Colonic mucosa (tissue), 4 donors: ENCODE measurements around the gene AQP6. TPM values are rescaled to one million over a fixed set of nuclear protein-coding genes. Genes with fewer than 3 reads are reported as not detected.

Experiments
- DNase-seq: peaks from one replicate; pipeline ENCODE4 v3.0.0-alpha.2; 2020
- H3K27ac ChIP-seq: fragments of 200-600 bp; one replicate; pipeline ENCODE4 v1.8.0; 2021
- H3K27me3 ChIP-seq: fragments of 200-600 bp; one replicate; pipeline ENCODE4 v1.8.0; 2021
- H3K36me3 ChIP-seq: fragments of 200-600 bp; one replicate; pipeline ENCODE4 v1.8.0; 2021
- H3K4me1 ChIP-seq: fragments of 200-600 bp; one replicate; pipeline ENCODE4 v1.8.0; 2021; ENCODE audit warnings: mild to moderate bottlenecking
- H3K4me3 ChIP-seq: fragments of 200-600 bp; one replicate; pipeline ENCODE4 v1.8.0; 2021
- H3K9ac ChIP-seq, 2 donors: one replicate each; pipeline ENCODE4 v1.7.0; 2013; ENCODE audit warnings: control low read depth in 2 of 2, low read depth in 2 of 2, low read length in 2 of 2
- H3K9me3 ChIP-seq: fragments of 200-600 bp; one replicate; pipeline ENCODE4 v1.8.0; 2021
- CTCF ChIP-seq: fragments of 200-600 bp; IDR thresholded peaks from one replicate; pipeline ENCODE4 v1.8.0; 2022; ENCODE audit warnings: antibody characterized with exemption, mild to moderate bottlenecking
- intact Hi-C: fragments of 100-400 bp; cut with DNase I; formaldehyde crosslinking; loops from one replicate; pipeline ENCODE4 v1.14.1; 2022
- total RNA-seq, 2 donors: library from RNA; stranded (reverse); fragmentation: NEBNext Ultra II Directional in 1 of 2; extraction: Animal tissue kit (Norgen Biotek cat#: 25700) in 1 of 2; gene quantifications; one replicate each; pipeline ENCODE4 v1.2.1, GENCODE V29; 2021
- donor health status: healthy.
- donor health status: DM: no; HTN: no; CAD: no.
- donor health status: DM: no; HTN: no; CAD: no.

Gene AQP6
- total RNA-seq, 2 donors from 2014 or later, result not detected

GRCh38 chr12:49974677-49975317 is 2.0 kb downstream of the AQP6 start:
- Histone ChIP-seq H3K27me3 (no peaks in the 10 kb centered on the region), H3K27ac (no peak overlapping the region), H3K36me3 (no peaks in the 10 kb centered on the region), H3K4me3 (no peak overlapping the region), H3K9me3 (no peaks in the 10 kb centered on the region), H3K9ac (peak overlapping the region in 1 of 2 donors; percentile 24), H3K4me1 (no peaks in the 10 kb centered on the region)
- DNase-seq, result no peak
- TF ChIP-seq CTCF, result no peak
- intact Hi-C loops, result loop anchor here (5.0 kb wide), 1 partner anchor 93 kb away; no protein-coding TSS in a partner anchor

- Histone ChIP-seq H3K4me1 (no peaks in the 10 kb centered on the region), H3K27me3 (no peaks in the 10 kb centered on the region), H3K27ac (no peak overlapping the region), H3K9me3 (no peaks in the 10 kb centered on the region), H3K36me3 (no peaks in the 10 kb centered on the region), H3K9ac (no peak overlapping the region), H3K4me3 (no peak overlapping the region)
- DNase-seq, result no peak
- no peak for TF ChIP-seq CTCF
- intact Hi-C loops, result no loop called here
Measured at GRCh38 chr12:49975318-49975761, 2.6 kb downstream of the AQP6 start.

GRCh38 chr12:49976557-49976956 is 3.8 kb downstream of the AQP6 start:
- Histone ChIP-seq H3K27me3 (no peaks in the 10 kb centered on the region), H3K9ac (no peak overlapping the region), H3K4me1 (no peaks in the 10 kb centered on the region), H3K4me3 (no peak overlapping the region), H3K9me3 (no peaks in the 10 kb centered on the region), H3K27ac (no peak overlapping the region), H3K36me3 (no peaks in the 10 kb centered on the region)
- no peak for TF ChIP-seq CTCF
- intact Hi-C loops, result no loop called here
- DNase-seq, result no peak

GRCh38 chr12:49978125-49978524 is 5.4 kb downstream of the AQP6 start:
- no peak for DNase-seq
- no peak for TF ChIP-seq CTCF
- H3K9me3 ChIP-seq, result no peaks in the 10 kb centered on the region
- no peaks in the 10 kb centered on the region for H3K4me1 ChIP-seq
- H3K27ac ChIP-seq, result no peak overlapping the region
- H3K4me3 ChIP-seq, result no peak overlapping the region
- no peaks in the 10 kb centered on the region for H3K27me3 ChIP-seq
- no peaks in the 10 kb centered on the region for H3K36me3 ChIP-seq
- intact Hi-C loops, result no loop called here
- no peak overlapping the region for H3K9ac ChIP-seq

- no peaks in the 10 kb centered on the region for H3K4me1 ChIP-seq
- H3K27ac ChIP-seq, result no peak overlapping the region
- no peak for TF ChIP-seq CTCF
- H3K36me3 ChIP-seq, result no peaks in the 10 kb centered on the region
- H3K9ac ChIP-seq, result no peak overlapping the region
- no peak overlapping the region for H3K4me3 ChIP-seq
- H3K9me3 ChIP-seq, result no peaks in the 10 kb centered on the region
- intact Hi-C loops, result no loop called here
- no peak for DNase-seq
- H3K27me3 ChIP-seq, result no peaks in the 10 kb centered on the region
Measured at GRCh38 chr12:49979016-49979586, 6.4 kb downstream of the AQP6 start.
